ENCODE data around the gene TANC1. TPM values are rescaled to one million over a fixed set of nuclear protein-coding genes. Genes with fewer than 3 reads are reported as not detected.

Gene TANC1
- total RNA-seq, 1 experiment from 2014 or later = 21.1 TPM

- TF ChIP-seq CTCF (IDR thresholded peaks at IDR 0.05; ENCODE audit: insufficient read depth in 1 of 2, low read depth in 1 of 2, low read length in 1 of 2, severe bottlenecking in 1 of 2, unreplicated experiment in 1 of 2) = no peak
- BruUV-seq (replicated peaks) = no TSS peak
- Mint-ChIP-seq H3K27me3 (ENCODE audit: insufficient read depth, unreplicated experiment) (no peaks in the 10 kb centered on the region), H3K36me3 (ENCODE audit: insufficient read depth, unreplicated experiment) (peaks cover 14% of the 10 kb centered on the region), H3K4me1 (ENCODE audit: low read depth, unreplicated experiment) (peaks cover 33% of the 10 kb centered on the region), H3K9me3 (ENCODE audit: unreplicated experiment) (peaks cover 20% of the 10 kb centered on the region), H3K27ac (ENCODE audit: unreplicated experiment) (peak overlapping the region; percentile 76), H3K4me3 (ENCODE audit: unreplicated experiment) (no peak overlapping the region)
- ChIA-PET CTCF (no interaction called here), POLR2A (interaction anchor here (0.6 kb wide), 1 partner anchor 134 kb away, joined by 4 read pairs; no protein-coding TSS in a partner anchor)
- no peaks in the 10 kb centered on the region for H3K27me3 ChIP-seq (replicated peaks; ENCODE audit: control insufficient read depth, insufficient read depth, low read length)
- no peak overlapping the region for H3K4me3 ChIP-seq (ENCODE audit: low read depth, low read length)
- DNase-seq = no peak
- H3K36me3 ChIP-seq (ENCODE audit: control insufficient read depth, insufficient read depth, low read length) = peaks cover 1% of the 10 kb centered on the region; the same call in 1 of the 2 replicates
- intact Hi-C loops (cut with micrococcal nuclease; ENCODE audit: unreplicated experiment) = no loop called here
- H3K4me1 ChIP-seq = peaks cover 11% of the 10 kb centered on the region; the same call in 1 of the 2 replicates
- H3K9me3 ChIP-seq = no peaks in the 10 kb centered on the region
Measured at GRCh38 chr2:159042115-159042850, 73.8 kb downstream of the TANC1 start.

GRCh38 chr2:159043710-159044109, 75.3 kb downstream of the TANC1 start:
- Histone ChIP-seq H3K9me3 (no peaks in the 10 kb centered on the region), H3K27me3 (replicated peaks; ENCODE audit: control insufficient read depth, insufficient read depth, low read length) (no peaks in the 10 kb centered on the region), H3K4me1 (peaks cover 11% of the 10 kb centered on the region; the same call in 1 of the 2 replicates), H3K36me3 (ENCODE audit: control insufficient read depth, insufficient read depth, low read length) (peaks cover 1% of the 10 kb centered on the region; the same call in 1 of the 2 replicates), H3K4me3 (ENCODE audit: low read depth, low read length) (no peak overlapping the region)
- Mint-ChIP-seq H3K36me3 (ENCODE audit: insufficient read depth, unreplicated experiment) (peaks cover 14% of the 10 kb centered on the region), H3K27me3 (ENCODE audit: insufficient read depth, unreplicated experiment) (no peaks in the 10 kb centered on the region), H3K4me1 (ENCODE audit: low read depth, unreplicated experiment) (peaks cover 33% of the 10 kb centered on the region), H3K9me3 (ENCODE audit: unreplicated experiment) (peaks cover 20% of the 10 kb centered on the region), H3K4me3 (ENCODE audit: unreplicated experiment) (no peak overlapping the region), H3K27ac (ENCODE audit: unreplicated experiment) (no peak overlapping the region)
- no TSS peak for BruUV-seq (replicated peaks)
- intact Hi-C loops (cut with micrococcal nuclease; ENCODE audit: unreplicated experiment) = no loop called here
- ChIA-PET POLR2A (no interaction called here), CTCF (no interaction called here)
- no peak for TF ChIP-seq CTCF (IDR thresholded peaks at IDR 0.05; ENCODE audit: insufficient read depth in 1 of 2, low read depth in 1 of 2, low read length in 1 of 2, severe bottlenecking in 1 of 2, unreplicated experiment in 1 of 2)
- DNase-seq = no peak

GRCh38 chr2:159044804-159045286, 76.4 kb downstream of the TANC1 start:
- no peaks in the 10 kb centered on the region for H3K9me3 ChIP-seq
- intact Hi-C loops (cut with micrococcal nuclease; ENCODE audit: unreplicated experiment) = no loop called here
- H3K36me3 ChIP-seq (ENCODE audit: control insufficient read depth, insufficient read depth, low read length) = peaks cover 1% of the 10 kb centered on the region; the same call in 1 of the 2 replicates
- no peak overlapping the region for H3K4me3 ChIP-seq (ENCODE audit: low read depth, low read length)
- Mint-ChIP-seq H3K27me3 (ENCODE audit: insufficient read depth, unreplicated experiment) (no peaks in the 10 kb centered on the region), H3K9me3 (ENCODE audit: unreplicated experiment) (peaks cover 10% of the 10 kb centered on the region), H3K4me1 (ENCODE audit: low read depth, unreplicated experiment) (peaks cover 25% of the 10 kb centered on the region), H3K36me3 (ENCODE audit: insufficient read depth, unreplicated experiment) (peaks cover 14% of the 10 kb centered on the region), H3K27ac (ENCODE audit: unreplicated experiment) (no peak overlapping the region), H3K4me3 (ENCODE audit: unreplicated experiment) (no peak overlapping the region)
- peaks cover 11% of the 10 kb centered on the region; the same call in 1 of the 2 replicates for H3K4me1 ChIP-seq
- BruUV-seq (replicated peaks) = no TSS peak
- no peak for TF ChIP-seq CTCF (IDR thresholded peaks at IDR 0.05; ENCODE audit: insufficient read depth in 1 of 2, low read depth in 1 of 2, low read length in 1 of 2, severe bottlenecking in 1 of 2, unreplicated experiment in 1 of 2)
- POLR2A ChIA-PET = no interaction called here
- H3K27me3 ChIP-seq (replicated peaks; ENCODE audit: control insufficient read depth, insufficient read depth, low read length) = no peaks in the 10 kb centered on the region
- DNase-seq = no peak
- CTCF ChIA-PET = interaction anchor here (1.2 kb wide), 1 partner anchor 9 kb away, joined by 4 read pairs; no protein-coding TSS in a partner anchor

Measured in Caco-2 (cell line).